GM12872 (cell line): ENCODE measurements around the gene NFATC3.

ENCODE experiments used
- TF ChIP-seq, protein P1 (sequence below): IDR thresholded peaks from 3 replicates; pipeline ENCODE4 v1.5.1; 2011; ENCODE audit warnings: low read depth, mild to moderate bottlenecking, low read length, moderate library complexity; ENCODE audit not compliant: insufficient read depth

NFATC3 gene

GRCh38 chr16:68237243-68238028, 152.3 kb downstream of the NFATC3 start:
- TF ChIP-seq, protein P1, sequence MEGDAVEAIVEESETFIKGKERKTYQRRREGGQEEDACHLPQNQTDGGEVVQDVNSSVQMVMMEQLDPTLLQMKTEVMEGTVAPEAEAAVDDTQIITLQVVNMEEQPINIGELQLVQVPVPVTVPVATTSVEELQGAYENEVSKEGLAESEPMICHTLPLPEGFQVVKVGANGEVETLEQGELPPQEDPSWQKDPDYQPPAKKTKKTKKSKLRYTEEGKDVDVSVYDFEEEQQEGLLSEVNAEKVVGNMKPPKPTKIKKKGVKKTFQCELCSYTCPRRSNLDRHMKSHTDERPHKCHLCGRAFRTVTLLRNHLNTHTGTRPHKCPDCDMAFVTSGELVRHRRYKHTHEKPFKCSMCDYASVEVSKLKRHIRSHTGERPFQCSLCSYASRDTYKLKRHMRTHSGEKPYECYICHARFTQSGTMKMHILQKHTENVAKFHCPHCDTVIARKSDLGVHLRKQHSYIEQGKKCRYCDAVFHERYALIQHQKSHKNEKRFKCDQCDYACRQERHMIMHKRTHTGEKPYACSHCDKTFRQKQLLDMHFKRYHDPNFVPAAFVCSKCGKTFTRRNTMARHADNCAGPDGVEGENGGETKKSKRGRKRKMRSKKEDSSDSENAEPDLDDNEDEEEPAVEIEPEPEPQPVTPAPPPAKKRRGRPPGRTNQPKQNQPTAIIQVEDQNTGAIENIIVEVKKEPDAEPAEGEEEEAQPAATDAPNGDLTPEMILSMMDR, result no peak

GRCh38 chr16:68238029-68238345, 152.8 kb downstream of the NFATC3 start:
- TF ChIP-seq, protein P1, result no peak

- TF ChIP-seq, protein P1, result no peak
Measured at GRCh38 chr16:68242085-68242484, 156.9 kb downstream of the NFATC3 start.

DNA sequence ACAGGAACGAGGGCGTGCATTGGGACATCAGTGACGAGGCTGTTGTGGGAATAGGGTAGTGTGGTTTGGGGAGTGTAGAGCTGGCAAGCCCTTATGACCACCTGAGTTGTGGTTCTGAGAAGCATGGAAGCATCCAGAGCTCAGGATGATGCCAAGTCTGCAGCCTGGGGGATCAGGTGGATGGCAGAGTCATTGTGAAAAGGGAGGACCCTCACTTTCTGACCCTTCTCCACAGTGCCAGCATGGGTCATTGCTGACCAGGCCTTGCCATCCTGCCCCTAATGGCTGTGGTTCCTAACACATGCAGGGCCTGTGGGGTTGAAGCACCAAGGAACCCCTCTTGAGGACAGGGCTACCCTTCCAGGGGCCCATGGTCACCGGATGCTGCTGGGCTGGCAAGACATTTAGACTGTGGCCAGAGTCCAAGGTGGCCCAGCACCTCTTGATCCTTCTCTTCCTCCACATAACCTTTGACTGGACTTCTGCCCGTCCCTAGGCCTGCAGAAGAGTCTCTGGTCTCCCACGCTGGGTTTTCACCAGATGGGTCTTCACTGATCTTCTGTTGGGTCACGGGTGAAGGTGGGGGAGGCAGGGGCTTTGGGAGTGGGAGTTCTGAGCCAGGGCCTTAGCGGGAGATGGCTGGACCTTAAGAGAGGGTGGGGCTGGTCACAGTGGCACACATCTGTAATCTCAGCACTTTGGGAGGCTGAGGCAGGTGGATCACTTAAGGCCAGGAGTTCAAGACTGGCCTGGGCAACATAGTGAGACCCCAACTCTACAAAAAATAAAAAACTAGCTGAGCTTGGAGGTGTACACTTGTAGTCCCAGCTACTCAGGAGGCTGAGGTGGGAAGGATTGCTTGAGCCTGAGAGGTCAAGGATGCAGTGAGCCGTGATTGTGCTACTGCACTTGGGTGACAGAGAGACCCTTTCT, 158.0 kb downstream of the NFATC3 start:
- TF ChIP-seq, protein P1, result no peak

GRCh38 chr16:68244481-68244902, 159.3 kb downstream of the NFATC3 start:
- TF ChIP-seq, protein P1, result no peak

- TF ChIP-seq, protein P1, result no peak
Measured at GRCh38 chr16:68244903-68245853, 160.0 kb downstream of the NFATC3 start, which contains the start of gene PLA2G15. Gene PLA2G15 (plus strand): TSS chr16:68245373. CDS start chr16:68245427, 54 bp downstream.
